IgD-negative memory B cell (primary cell): ENCODE measurements around the gene JUNB. TPM values are rescaled to one million over a fixed set of nuclear protein-coding genes. Genes with fewer than 3 reads are reported as not detected.

Source experiments
- H3K27ac Mint-ChIP-seq, 3 donors: one replicate each; pipeline ENCODE4 v1.8.0; 2020 to 2022; ENCODE audit warnings: mild to moderate bottlenecking in 3 of 3, mixed read lengths in 3 of 3, moderate library complexity in 1 of 3
- H3K27me3 Mint-ChIP-seq: one replicate; pipeline ENCODE4 v1.8.0; 2021; ENCODE audit warnings: mixed read lengths
- H3K36me3 Mint-ChIP-seq: one replicate; pipeline ENCODE4 v1.8.0; 2020; ENCODE audit warnings: mild to moderate bottlenecking, mixed read lengths
- H3K4me1 Mint-ChIP-seq, 3 donors: one replicate each; pipeline ENCODE4 v1.8.0; 2020 to 2022; ENCODE audit warnings: mixed read lengths in 3 of 3, mild to moderate bottlenecking in 1 of 3
- H3K4me3 Mint-ChIP-seq, 4 donors: one replicate each; pipeline ENCODE4 v1.8.0; 2020 to 2022; ENCODE audit warnings: mild to moderate bottlenecking in 4 of 4, mixed read lengths in 4 of 4, moderate library complexity in 3 of 4
- H3K9me3 Mint-ChIP-seq, 3 donors: one replicate each; pipeline ENCODE4 v1.8.0; 2020 to 2021; ENCODE audit warnings: mixed read lengths in 3 of 3, mild to moderate bottlenecking in 1 of 3
- polyA plus RNA-seq: library from polyadenylated mRNA; unstranded; fragments of 300-500 nt; fragmentation: Illumina TruSeq; gene quantifications from one replicate; pipeline ENCODE4 v1.2.3, GENCODE V29; 2021

JUNB gene
- polyA plus RNA-seq, 1 donor from 2014 or later, result 955 TPM

- H3K27me3 Mint-ChIP-seq, result no peaks in the 10 kb centered on the region
- H3K27ac Mint-ChIP-seq, result peak overlapping the region in 1 of 3 donors; percentile 74
- peak overlapping the region in 2 of 4 donors; percentile 22 to 67 for H3K4me3 Mint-ChIP-seq
- peaks cover 0 to 2% (median 2%) of the 10 kb centered on the region in 3 donors for H3K4me1 Mint-ChIP-seq
- no peaks in the 10 kb centered on the region for H3K9me3 Mint-ChIP-seq
- no peaks in the 10 kb centered on the region for H3K36me3 Mint-ChIP-seq
Observed at GRCh38 chr19:12766051-12766521, 25.2 kb upstream of the JUNB start.

- no peaks in the 10 kb centered on the region for H3K27me3 Mint-ChIP-seq
- no peaks in the 10 kb centered on the region for H3K36me3 Mint-ChIP-seq
- H3K4me1 Mint-ChIP-seq, result peaks cover 0 to 2% (median 2%) of the 10 kb centered on the region in 3 donors
- H3K9me3 Mint-ChIP-seq, result no peaks in the 10 kb centered on the region
- no peak overlapping the region for H3K27ac Mint-ChIP-seq
- no peak overlapping the region for H3K4me3 Mint-ChIP-seq
Observed at GRCh38 chr19:12767150-12767549, 24.1 kb upstream of the JUNB start.

GRCh38 chr19:12767666-12768065 lies 23.6 kb upstream of the JUNB start:
- Mint-ChIP-seq H3K9me3 (no peaks in the 10 kb centered on the region), H3K4me3 (no peak overlapping the region), H3K27me3 (no peaks in the 10 kb centered on the region), H3K27ac (no peak overlapping the region), H3K4me1 (peaks cover 0 to 2% (median 2%) of the 10 kb centered on the region in 3 donors), H3K36me3 (no peaks in the 10 kb centered on the region)

GRCh38 chr19:12769689-12770088 lies 21.6 kb upstream of the JUNB start:
- Mint-ChIP-seq H3K27ac (peak overlapping the region in 1 of 3 donors; percentile 64), H3K9me3 (no peaks in the 10 kb centered on the region), H3K36me3 (no peaks in the 10 kb centered on the region), H3K4me3 (peak overlapping the region in 1 of 4 donors; percentile 41), H3K27me3 (no peaks in the 10 kb centered on the region), H3K4me1 (peaks cover 4 to 7% (median 4%) of the 10 kb centered on the region in 3 donors)

- Mint-ChIP-seq H3K27ac (no peak overlapping the region), H3K36me3 (no peaks in the 10 kb centered on the region), H3K4me1 (peaks cover 4 to 7% (median 5%) of the 10 kb centered on the region in 3 donors), H3K4me3 (no peak overlapping the region), H3K9me3 (no peaks in the 10 kb centered on the region), H3K27me3 (no peaks in the 10 kb centered on the region)
Observed at GRCh38 chr19:12770922-12771321, 20.4 kb upstream of the JUNB start.

GRCh38 chr19:12772323-12772722 lies 19.0 kb upstream of the JUNB start:
- no peak overlapping the region for H3K4me3 Mint-ChIP-seq
- no peaks in the 10 kb centered on the region for H3K9me3 Mint-ChIP-seq
- H3K36me3 Mint-ChIP-seq, result no peaks in the 10 kb centered on the region
- peaks cover 5 to 9% (median 5%) of the 10 kb centered on the region in 3 donors for H3K4me1 Mint-ChIP-seq
- H3K27ac Mint-ChIP-seq, result no peak overlapping the region
- no peaks in the 10 kb centered on the region for H3K27me3 Mint-ChIP-seq

GRCh38 chr19:12773571-12773970 lies 17.7 kb upstream of the JUNB start:
- H3K27me3 Mint-ChIP-seq, result no peaks in the 10 kb centered on the region
- H3K9me3 Mint-ChIP-seq, result no peaks in the 10 kb centered on the region
- H3K27ac Mint-ChIP-seq, result peak overlapping the region in 2 of 3 donors; percentile 35 to 64
- no peaks in the 10 kb centered on the region for H3K36me3 Mint-ChIP-seq
- H3K4me3 Mint-ChIP-seq, result peak overlapping the region in 3 of 4 donors; percentile 0 to 78 (median 44)
- peaks cover 10 to 18% (median 11%) of the 10 kb centered on the region in 3 donors for H3K4me1 Mint-ChIP-seq

- H3K36me3 Mint-ChIP-seq, result no peaks in the 10 kb centered on the region
- H3K4me1 Mint-ChIP-seq, result peaks cover 14 to 20% (median 19%) of the 10 kb centered on the region in 3 donors
- no peaks in the 10 kb centered on the region for H3K27me3 Mint-ChIP-seq
- peak within 1 kb of the TSS; percentile 80 to 93 (median 88) for H3K4me3 Mint-ChIP-seq
- H3K27ac Mint-ChIP-seq, result peak within 1 kb of the TSS; percentile 73 to 93 (median 92)
- H3K9me3 Mint-ChIP-seq, result no peaks in the 10 kb centered on the region
Observed at GRCh38 chr19:12774588-12775555, 16.4 kb upstream of the JUNB start, which contains the start of gene HOOK2. HOOK2 (minus strand) TSS chr19:12775552; CDS start chr19:12775449, 103 bp downstream.

GRCh38 chr19:12777217-12778016 lies 13.9 kb upstream of the JUNB start:
- Mint-ChIP-seq H3K4me1 (peaks cover 20 to 29% (median 22%) of the 10 kb centered on the region in 3 donors), H3K27ac (peak overlapping the region; percentile 92 to 97 (median 95)), H3K4me3 (peak overlapping the region; percentile 82 to 96 (median 92)), H3K9me3 (no peaks in the 10 kb centered on the region), H3K27me3 (no peaks in the 10 kb centered on the region), H3K36me3 (no peaks in the 10 kb centered on the region)

- H3K27me3 Mint-ChIP-seq, result no peaks in the 10 kb centered on the region
- no peaks in the 10 kb centered on the region for H3K9me3 Mint-ChIP-seq
- H3K36me3 Mint-ChIP-seq, result no peaks in the 10 kb centered on the region
- peak overlapping the region; percentile 92 to 97 (median 95) for H3K27ac Mint-ChIP-seq
- H3K4me3 Mint-ChIP-seq, result peak overlapping the region; percentile 82 to 96 (median 92)
- H3K4me1 Mint-ChIP-seq, result peaks cover 20 to 29% (median 22%) of the 10 kb centered on the region in 3 donors
Observed at GRCh38 chr19:12778017-12778904, 13.0 kb upstream of the JUNB start.

- H3K4me3 Mint-ChIP-seq, result peak overlapping the region; percentile 82 to 96 (median 92)
- H3K27ac Mint-ChIP-seq, result peak overlapping the region; percentile 92 to 97 (median 95)
- peaks cover 14 to 29% (median 26%) of the 10 kb centered on the region in 3 donors for H3K4me1 Mint-ChIP-seq
- no peaks in the 10 kb centered on the region for H3K9me3 Mint-ChIP-seq
- H3K27me3 Mint-ChIP-seq, result no peaks in the 10 kb centered on the region
- H3K36me3 Mint-ChIP-seq, result no peaks in the 10 kb centered on the region
Observed at GRCh38 chr19:12778905-12779161, 12.5 kb upstream of the JUNB start.

- no peaks in the 10 kb centered on the region for H3K27me3 Mint-ChIP-seq
- H3K9me3 Mint-ChIP-seq, result no peaks in the 10 kb centered on the region
- H3K4me1 Mint-ChIP-seq, result peaks cover 13 to 29% (median 26%) of the 10 kb centered on the region in 3 donors
- peak overlapping the region; percentile 21 to 93 (median 84) for H3K4me3 Mint-ChIP-seq
- H3K36me3 Mint-ChIP-seq, result no peaks in the 10 kb centered on the region
- H3K27ac Mint-ChIP-seq, result peak overlapping the region; percentile 92 to 97 (median 95)
Observed at GRCh38 chr19:12779162-12779993, 11.9 kb upstream of the JUNB start.

GRCh38 chr19:12782174-12782423 lies 9.2 kb upstream of the JUNB start:
- no peaks in the 10 kb centered on the region for H3K36me3 Mint-ChIP-seq
- peaks cover 13 to 29% (median 27%) of the 10 kb centered on the region in 3 donors for H3K4me1 Mint-ChIP-seq
- peak overlapping the region in 1 of 3 donors; percentile 77 for H3K27ac Mint-ChIP-seq
- H3K27me3 Mint-ChIP-seq, result no peaks in the 10 kb centered on the region
- H3K4me3 Mint-ChIP-seq, result peak overlapping the region; percentile 51 to 88 (median 76)
- H3K9me3 Mint-ChIP-seq, result no peaks in the 10 kb centered on the region
